ENCODE data around the gene SAMM50.

Gene SAMM50

DNA sequence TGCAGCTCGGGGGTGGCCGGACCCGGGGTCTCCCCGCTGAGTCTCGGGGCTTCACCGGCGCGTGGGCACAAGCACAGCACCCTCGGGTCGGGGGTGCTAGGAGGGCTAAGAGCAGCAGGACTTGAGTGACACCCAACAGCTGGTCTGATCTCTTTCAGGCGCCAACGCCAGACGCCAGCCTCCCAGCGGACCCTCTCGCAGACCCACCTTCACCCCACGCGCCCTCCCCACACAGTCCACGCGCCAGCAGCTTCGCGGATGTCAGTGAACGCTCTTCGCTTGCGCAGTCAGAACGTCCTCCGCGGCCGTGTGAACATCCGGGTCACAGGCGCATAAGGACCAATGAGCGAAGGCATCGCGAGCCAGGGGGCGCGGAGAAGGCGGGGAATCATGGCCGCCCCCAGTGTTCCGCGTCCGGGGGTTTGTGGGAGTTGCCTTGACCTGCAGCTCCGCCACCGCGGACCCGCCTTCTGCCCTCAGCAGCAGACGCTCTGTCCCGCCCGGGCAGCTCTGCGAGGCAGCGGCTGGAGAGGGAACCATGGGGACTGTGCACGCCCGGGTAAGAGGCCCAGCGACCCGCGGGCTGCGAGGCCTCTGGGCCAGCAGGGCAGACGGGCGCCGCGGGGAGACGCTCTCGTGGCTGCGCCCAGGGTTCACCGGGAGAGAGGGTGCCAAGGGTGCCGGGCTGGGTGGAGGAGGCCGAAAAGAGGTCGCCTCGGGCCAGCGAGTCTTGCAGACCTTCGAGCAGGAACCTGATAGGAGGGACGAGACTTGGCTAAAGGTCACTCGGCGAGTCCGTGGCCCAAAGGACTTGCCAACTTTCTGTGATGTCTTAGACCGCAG is at the start of gene SAMM50:
SAMM50 (plus strand) TSS at position 403 of the 843 bp plus-strand sequence; CDS start at position 539, 136 bp downstream.
- H3K79me2 ChIP-seq (ENCODE audit: insufficient read depth, low read length), result peaks cover 53% of the 10 kb centered on the region

DNA sequence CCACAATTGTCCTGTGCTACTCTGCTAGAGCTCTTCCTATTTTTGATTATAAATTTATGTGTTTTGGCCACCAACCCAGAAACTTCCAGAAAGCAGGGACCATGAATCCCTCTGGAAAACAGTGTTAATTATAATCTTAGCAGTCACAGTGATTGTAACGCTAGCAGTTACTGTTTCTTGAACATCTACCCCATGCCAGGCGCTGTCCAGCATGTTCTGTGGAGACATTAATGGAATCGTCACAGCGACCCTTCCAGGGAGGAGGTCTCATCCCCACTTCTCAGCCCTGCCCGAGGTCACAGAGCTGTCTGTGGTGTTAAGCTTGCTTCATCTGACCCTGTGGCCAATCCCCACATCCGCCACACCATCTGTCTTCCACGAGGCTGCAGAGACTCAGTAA is 49.6 kb upstream of the SAMM50 start:
- TF ChIP-seq, protein P1, sequence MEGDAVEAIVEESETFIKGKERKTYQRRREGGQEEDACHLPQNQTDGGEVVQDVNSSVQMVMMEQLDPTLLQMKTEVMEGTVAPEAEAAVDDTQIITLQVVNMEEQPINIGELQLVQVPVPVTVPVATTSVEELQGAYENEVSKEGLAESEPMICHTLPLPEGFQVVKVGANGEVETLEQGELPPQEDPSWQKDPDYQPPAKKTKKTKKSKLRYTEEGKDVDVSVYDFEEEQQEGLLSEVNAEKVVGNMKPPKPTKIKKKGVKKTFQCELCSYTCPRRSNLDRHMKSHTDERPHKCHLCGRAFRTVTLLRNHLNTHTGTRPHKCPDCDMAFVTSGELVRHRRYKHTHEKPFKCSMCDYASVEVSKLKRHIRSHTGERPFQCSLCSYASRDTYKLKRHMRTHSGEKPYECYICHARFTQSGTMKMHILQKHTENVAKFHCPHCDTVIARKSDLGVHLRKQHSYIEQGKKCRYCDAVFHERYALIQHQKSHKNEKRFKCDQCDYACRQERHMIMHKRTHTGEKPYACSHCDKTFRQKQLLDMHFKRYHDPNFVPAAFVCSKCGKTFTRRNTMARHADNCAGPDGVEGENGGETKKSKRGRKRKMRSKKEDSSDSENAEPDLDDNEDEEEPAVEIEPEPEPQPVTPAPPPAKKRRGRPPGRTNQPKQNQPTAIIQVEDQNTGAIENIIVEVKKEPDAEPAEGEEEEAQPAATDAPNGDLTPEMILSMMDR (conservative IDR thresholded peaks at IDR 0.05; ENCODE audit: low read length), result no peak
- TF ChIP-seq EZH2phosphoT487 (IDR thresholded peaks at IDR 0.05; ENCODE audit: borderline replicate concordance), result no peak
- Histone ChIP-seq H3K27me3 (ENCODE audit: insufficient read depth, low read length, poor library complexity, severe bottlenecking) (no peaks in the 10 kb centered on the region), H3F3A (ENCODE audit: low read depth) (no peaks in the 10 kb centered on the region), H3K9me3 (ENCODE audit: insufficient read depth, low read depth, low read length) (no peaks in the 10 kb centered on the region), H4K20me1 (ENCODE audit: insufficient read depth, low read length, poor library complexity, severe bottlenecking) (no peaks in the 10 kb centered on the region), H3K36me3 (ENCODE audit: insufficient read depth, low read length) (no peaks in the 10 kb centered on the region), H3K4me2 (ENCODE audit: low read depth, low read length, poor library complexity, severe bottlenecking) (no peak overlapping the region), H2AFZ (ENCODE audit: low read length) (no peak overlapping the region), H3K79me2 (ENCODE audit: insufficient read depth, low read length) (no peaks in the 10 kb centered on the region), H3K4me1 (ENCODE audit: insufficient read depth, low read length, poor library complexity, severe bottlenecking) (no peaks in the 10 kb centered on the region), H3K9me2 (replicated peaks; ENCODE audit: low read depth, low read length) (no peaks in the 10 kb centered on the region), H3K9ac (ENCODE audit: low read depth, low read length, poor library complexity, severe bottlenecking) (no peak overlapping the region), H3K4me3 (ENCODE audit: low read length, poor library complexity, severe bottlenecking) (no peak overlapping the region)

More for the DNA sequence above, at the start of gene SAMM50:
- H3K4me2 ChIP-seq (ENCODE audit: low read depth, low read length, poor library complexity, severe bottlenecking), result peak within 1 kb of the TSS; percentile 90
- no peaks in the 10 kb centered on the region for H3K9me3 ChIP-seq (ENCODE audit: insufficient read depth, low read depth, low read length)
- H3K9me2 ChIP-seq (replicated peaks; ENCODE audit: low read depth, low read length), result no peaks in the 10 kb centered on the region
- no peaks in the 10 kb centered on the region for H3F3A ChIP-seq (ENCODE audit: low read depth)
- H3K4me1 ChIP-seq (ENCODE audit: insufficient read depth, low read length, poor library complexity, severe bottlenecking), result peaks cover 25% of the 10 kb centered on the region
- peaks cover 19% of the 10 kb centered on the region for H3K27me3 ChIP-seq (ENCODE audit: insufficient read depth, low read length, poor library complexity, severe bottlenecking)
- peak within 1 kb of the TSS; percentile 88 for H2AFZ ChIP-seq (ENCODE audit: low read length)
- H3K36me3 ChIP-seq (ENCODE audit: insufficient read depth, low read length), result no peaks in the 10 kb centered on the region
- H4K20me1 ChIP-seq (ENCODE audit: insufficient read depth, low read length, poor library complexity, severe bottlenecking), result peaks cover 6% of the 10 kb centered on the region
- H3K9ac ChIP-seq (ENCODE audit: low read depth, low read length, poor library complexity, severe bottlenecking), result peak within 1 kb of the TSS; percentile 81
- TF ChIP-seq, protein P1 (conservative IDR thresholded peaks at IDR 0.05; ENCODE audit: low read length), result 0 out of 2 replicates have a peak, but pooled peaks have one; percentile 14
- TF ChIP-seq EZH2phosphoT487 (IDR thresholded peaks at IDR 0.05; ENCODE audit: borderline replicate concordance), result no peak
- peak within 1 kb of the TSS; percentile 77 for H3K4me3 ChIP-seq (ENCODE audit: low read length, poor library complexity, severe bottlenecking)

DNA sequence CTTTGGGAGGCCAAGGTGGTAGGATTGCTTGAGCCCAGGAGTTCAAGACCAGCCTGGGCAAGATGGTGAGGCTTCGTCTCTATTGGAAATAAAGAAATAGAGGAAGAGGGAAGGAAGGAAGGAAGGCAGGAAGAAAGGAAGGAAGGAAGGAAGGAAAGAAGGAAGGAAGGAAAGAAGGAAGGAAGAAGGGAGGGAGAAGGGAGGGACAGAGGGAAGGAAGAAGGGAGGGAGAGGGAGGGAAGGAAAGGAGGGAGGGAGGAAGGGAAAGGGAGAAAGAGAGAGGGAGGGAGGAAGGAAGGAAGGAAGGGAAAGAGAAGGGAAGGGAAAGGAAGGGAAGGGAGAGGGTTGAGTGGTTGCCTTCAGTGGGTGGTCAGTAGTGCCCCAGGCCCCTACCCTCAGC is 45.5 kb upstream of the SAMM50 start:
- no peaks in the 10 kb centered on the region for H3K4me1 ChIP-seq (ENCODE audit: insufficient read depth, low read length, poor library complexity, severe bottlenecking)
- H2AFZ ChIP-seq (ENCODE audit: low read length), result no peak overlapping the region
- H4K20me1 ChIP-seq (ENCODE audit: insufficient read depth, low read length, poor library complexity, severe bottlenecking), result no peaks in the 10 kb centered on the region
- H3K36me3 ChIP-seq (ENCODE audit: insufficient read depth, low read length), result no peaks in the 10 kb centered on the region
- no peak overlapping the region for H3K4me2 ChIP-seq (ENCODE audit: low read depth, low read length, poor library complexity, severe bottlenecking)
- H3K4me3 ChIP-seq (ENCODE audit: low read length, poor library complexity, severe bottlenecking), result no peak overlapping the region
- no peaks in the 10 kb centered on the region; the same call in 1 of the 2 replicates for H3K9me3 ChIP-seq (ENCODE audit: insufficient read depth, low read depth, low read length)
- H3F3A ChIP-seq (ENCODE audit: low read depth), result no peaks in the 10 kb centered on the region
- H3K79me2 ChIP-seq (ENCODE audit: insufficient read depth, low read length), result no peaks in the 10 kb centered on the region
- no peaks in the 10 kb centered on the region for H3K27me3 ChIP-seq (ENCODE audit: insufficient read depth, low read length, poor library complexity, severe bottlenecking)
- no peaks in the 10 kb centered on the region for H3K9me2 ChIP-seq (replicated peaks; ENCODE audit: low read depth, low read length)
- TF ChIP-seq, protein P1 (conservative IDR thresholded peaks at IDR 0.05; ENCODE audit: low read length), result no peak
- TF ChIP-seq EZH2phosphoT487 (IDR thresholded peaks at IDR 0.05; ENCODE audit: borderline replicate concordance), result no peak
- H3K9ac ChIP-seq (ENCODE audit: low read depth, low read length, poor library complexity, severe bottlenecking), result no peak overlapping the region

Measured in Loucy (cell line).